CD4-positive, alpha-beta memory T cell (primary cell): ENCODE results near the gene LGALS8. TPM values are rescaled to one million over a fixed set of nuclear protein-coding genes. Genes with fewer than 3 reads are reported as not detected.

Experiments
- CTCF ChIA-PET: fragments of 350-600 bp; sonication (Branson Sonifier 250); formaldehyde crosslinking; loops from one replicate; lab custom pipeline; 2021; ENCODE audit warnings: inconsistent platforms; ENCODE audit not compliant: partially characterized antibody; lab: Charles Lee
- POLR2A ChIA-PET: fragments of 350-600 bp; sonication (Branson Sonifier 250); formaldehyde crosslinking; loops from one replicate; lab custom pipeline; 2021; ENCODE audit not compliant: partially characterized antibody; lab: Charles Lee
- DNase-seq, 5 donors: peaks; one replicate each; pipeline versions ENCODE4 v3.0.0 to v3.0.0-alpha.2; 2020 to 2022; ENCODE audit warnings: mixed read lengths in 1 of 5
- H3K27ac ChIP-seq: one replicate; pipeline ENCODE4 v1.7.0; 2013; ENCODE audit warnings: low read depth, low read length
- H3K27me3 ChIP-seq: 2 replicates; pipeline ENCODE4 v1.7.0; 2013; ENCODE audit warnings: mild to moderate bottlenecking, low read length, moderate library complexity; ENCODE audit not compliant: insufficient read depth
- H3K36me3 ChIP-seq: 2 replicates; pipeline ENCODE4 v1.7.0; 2013; ENCODE audit warnings: mild to moderate bottlenecking, low read length, moderate library complexity; ENCODE audit not compliant: insufficient read depth
- H3K4me1 ChIP-seq: 2 replicates; pipeline ENCODE4 v1.7.0; 2013; ENCODE audit warnings: mild to moderate bottlenecking, low read length, moderate library complexity; ENCODE audit not compliant: insufficient read depth
- H3K4me3 ChIP-seq, 2 donors: one replicate each; pipeline ENCODE4 v1.7.0; 2013; ENCODE audit warnings: low read length in 2 of 2, mild to moderate bottlenecking in 1 of 2
- H3K9me3 ChIP-seq, 2 donors: one replicate each; pipeline ENCODE4 v1.7.0; 2013; ENCODE audit warnings: low read length in 2 of 2, control low read depth in 1 of 2; ENCODE audit not compliant: control insufficient read depth in 1 of 2
- H3K27ac Mint-ChIP-seq, 7 donors: one replicate each; pipeline ENCODE4 v1.8.0; 2020 to 2021; ENCODE audit warnings: mixed read lengths in 7 of 7, mild to moderate bottlenecking in 6 of 7, inconsistent platforms in 3 of 7, moderate library complexity in 3 of 7
- H3K27me3 Mint-ChIP-seq, 2 donors: one replicate each; pipeline ENCODE4 v1.8.0; 2020 to 2021; ENCODE audit warnings: mixed read lengths in 2 of 2
- H3K36me3 Mint-ChIP-seq, 2 donors: one replicate each; pipeline ENCODE4 v1.8.0; 2020 to 2021; ENCODE audit warnings: mixed read lengths in 2 of 2, inconsistent platforms in 1 of 2, mild to moderate bottlenecking in 1 of 2
- H3K4me1 Mint-ChIP-seq, 4 donors: one replicate each; pipeline ENCODE4 v1.8.0; 2020 to 2021; ENCODE audit warnings: mixed read lengths in 4 of 4, mild to moderate bottlenecking in 1 of 4
- H3K4me3 Mint-ChIP-seq, 8 donors: one replicate each; pipeline ENCODE4 v1.8.0; 2020 to 2021; ENCODE audit warnings: mixed read lengths in 8 of 8, mild to moderate bottlenecking in 7 of 8, moderate library complexity in 6 of 8, inconsistent platforms in 3 of 8
- H3K9me3 Mint-ChIP-seq, 8 donors: one replicate each; pipeline ENCODE4 v1.8.0; 2020 to 2021; ENCODE audit warnings: mixed read lengths in 8 of 8, mild to moderate bottlenecking in 5 of 8, inconsistent platforms in 3 of 8, moderate library complexity in 1 of 8
- intact Hi-C: fragments of 100-400 bp; cut with micrococcal nuclease; formaldehyde crosslinking; loops from one replicate; pipeline ENCODE4 v1.15.1; 2023
- polyA plus RNA-seq, 2 donors: library from polyadenylated mRNA; unstranded; fragments of 300-500 nt; fragmentation: Illumina TruSeq; gene quantifications; one replicate each; pipeline ENCODE4 v1.2.3, GENCODE V29; 2021
- total RNA-seq, 2 experiments: library from RNA; stranded (reverse); gene quantifications; one replicate each; pipeline ENCODE4 v1.2.3, GENCODE V29; 2021

LGALS8 gene
- total and polyA plus RNA-seq, 4 experiments from 2014 or later, result 46.8 to 196 (median 130) TPM

- no peak for DNase-seq
- intact Hi-C loops, result loop anchor here (2.0 to 5.0 kb wide), 3 partner anchors 80 to 272 kb away; partner anchors contain the start of genes ERO1B, HEATR1 and MTR
- H3K36me3 Mint-ChIP-seq, result peaks cover 19 to 31% of the 10 kb centered on the region in 2 donors
- H3K4me3 Mint-ChIP-seq, result peak overlapping the region; percentile 94 to 100 (median 99)
- ChIA-PET POLR2A (interaction anchor here (0.7 to 12.9 kb wide), 7 partner anchors 7 to 80 kb away, joined by 3 to 82 read pairs (median 3); no protein-coding TSS in a partner anchor), CTCF (interaction anchor here (1.0 to 1.2 kb wide), 2 partner anchors 9 to 33 kb away, joined by 3 read pairs; no protein-coding TSS in a partner anchor)
- H3K36me3 ChIP-seq, result peaks cover 17% of the 10 kb centered on the region
- no peaks in the 10 kb centered on the region for H3K27me3 ChIP-seq
- no peaks in the 10 kb centered on the region for H3K27me3 Mint-ChIP-seq
- peak overlapping the region; percentile 91 to 99 (median 99) for H3K27ac Mint-ChIP-seq
- H3K4me1 Mint-ChIP-seq, result peaks cover 16 to 60% (median 35%) of the 10 kb centered on the region in 4 donors
- H3K27ac ChIP-seq, result peak overlapping the region; percentile 94
- H3K4me1 ChIP-seq, result peaks cover 21% of the 10 kb centered on the region
- peak overlapping the region; percentile 87 to 96 for H3K4me3 ChIP-seq
- no peaks in the 10 kb centered on the region for H3K9me3 Mint-ChIP-seq
- H3K9me3 ChIP-seq, result no peaks in the 10 kb centered on the region
These were observed 1.1 kb downstream of the LGALS8 start for GRCh38 chr1:236524895-236525184.

GRCh38 chr1:236526079-236526478 lies 2.3 kb downstream of the LGALS8 start:
- Mint-ChIP-seq H3K36me3 (peaks cover 25 to 41% of the 10 kb centered on the region in 2 donors), H3K4me3 (peak overlapping the region in 5 of 8 donors; percentile 0 to 50 (median 31)), H3K9me3 (no peaks in the 10 kb centered on the region), H3K27ac (peak overlapping the region in 4 of 7 donors; percentile 49 to 85 (median 70)), H3K27me3 (no peaks in the 10 kb centered on the region), H3K4me1 (peaks cover 27 to 69% (median 43%) of the 10 kb centered on the region in 4 donors)
- DNase-seq, result no peak
- ChIA-PET CTCF (interaction anchor here (1.0 to 1.4 kb wide), 4 partner anchors 9 to 163 kb away, joined by 3 to 4 read pairs (median 4); no protein-coding TSS in a partner anchor), POLR2A (interaction anchor here (0.6 to 12.9 kb wide), 3 partner anchors 9 to 124 kb away, joined by 3 to 82 read pairs (median 4); no protein-coding TSS in a partner anchor)
- Histone ChIP-seq H3K4me3 (no peak overlapping the region), H3K36me3 (peaks cover 23% of the 10 kb centered on the region), H3K9me3 (no peaks in the 10 kb centered on the region), H3K27me3 (no peaks in the 10 kb centered on the region), H3K27ac (no peak overlapping the region), H3K4me1 (peaks cover 34% of the 10 kb centered on the region)
- intact Hi-C loops, result no loop called here

- Histone ChIP-seq H3K9me3 (no peaks in the 10 kb centered on the region), H3K4me1 (peaks cover 50% of the 10 kb centered on the region), H3K36me3 (peaks cover 23% of the 10 kb centered on the region), H3K27ac (no peak overlapping the region), H3K4me3 (no peak overlapping the region), H3K27me3 (no peaks in the 10 kb centered on the region)
- H3K27ac Mint-ChIP-seq, result peak overlapping the region in 5 of 7 donors; percentile 32 to 86 (median 51)
- POLR2A ChIA-PET, result interaction anchor here (12.9 kb wide), 1 partner anchor 13 kb away, joined by 82 read pairs; no protein-coding TSS in a partner anchor
- peaks cover 34 to 69% (median 53%) of the 10 kb centered on the region in 4 donors for H3K4me1 Mint-ChIP-seq
- H3K9me3 Mint-ChIP-seq, result no peaks in the 10 kb centered on the region
- peak overlapping the region in 2 of 8 donors; percentile 27 to 29 for H3K4me3 Mint-ChIP-seq
- no peaks in the 10 kb centered on the region for H3K27me3 Mint-ChIP-seq
- intact Hi-C loops, result no loop called here
- CTCF ChIA-PET, result no interaction called here
- peaks cover 36 to 58% of the 10 kb centered on the region in 2 donors for H3K36me3 Mint-ChIP-seq
- no peak for DNase-seq
These were observed 6.5 kb downstream of the LGALS8 start for GRCh38 chr1:236530286-236530685.

- intact Hi-C loops, result no loop called here
- ChIA-PET CTCF (no interaction called here), POLR2A (interaction anchor here (12.9 kb wide), 1 partner anchor 14 kb away, joined by 82 read pairs; no protein-coding TSS in a partner anchor)
- Histone ChIP-seq H3K27ac (no peak overlapping the region), H3K4me3 (no peak overlapping the region), H3K4me1 (peaks cover 50% of the 10 kb centered on the region), H3K36me3 (peaks cover 27% of the 10 kb centered on the region), H3K9me3 (no peaks in the 10 kb centered on the region), H3K27me3 (no peaks in the 10 kb centered on the region)
- Mint-ChIP-seq H3K4me3 (peak overlapping the region in 2 of 8 donors; percentile 9 to 30), H3K27ac (peak overlapping the region in 3 of 7 donors; percentile 5 to 54 (median 27)), H3K9me3 (no peaks in the 10 kb centered on the region), H3K36me3 (peaks cover 35 to 61% of the 10 kb centered on the region in 2 donors), H3K27me3 (no peaks in the 10 kb centered on the region), H3K4me1 (peaks cover 34 to 73% (median 56%) of the 10 kb centered on the region in 4 donors)
- DNase-seq, result no peak
These were observed 7.2 kb downstream of the LGALS8 start for GRCh38 chr1:236530959-236531358.

- H3K4me1 Mint-ChIP-seq, result peaks cover 28 to 68% (median 48%) of the 10 kb centered on the region in 4 donors
- H3K27ac Mint-ChIP-seq, result peak overlapping the region; percentile 2 to 86 (median 54)
- peak overlapping the region in 2 of 8 donors; percentile 11 to 58 for H3K4me3 Mint-ChIP-seq
- no peak for DNase-seq
- no peak overlapping the region for H3K4me3 ChIP-seq
- H3K9me3 Mint-ChIP-seq, result no peaks in the 10 kb centered on the region
- intact Hi-C loops, result no loop called here
- ChIA-PET POLR2A (interaction anchor here (12.9 kb wide), 1 partner anchor 15 kb away, joined by 82 read pairs; no protein-coding TSS in a partner anchor), CTCF (no interaction called here)
- no peaks in the 10 kb centered on the region for H3K9me3 ChIP-seq
- no peak overlapping the region for H3K27ac ChIP-seq
- H3K27me3 Mint-ChIP-seq, result no peaks in the 10 kb centered on the region
- H3K27me3 ChIP-seq, result no peaks in the 10 kb centered on the region
- H3K36me3 ChIP-seq, result peaks cover 22% of the 10 kb centered on the region
- peaks cover 44% of the 10 kb centered on the region for H3K4me1 ChIP-seq
- peaks cover 25 to 60% of the 10 kb centered on the region in 2 donors for H3K36me3 Mint-ChIP-seq
These were observed 9.1 kb downstream of the LGALS8 start for GRCh38 chr1:236532850-236533249.

GRCh38 chr1:236534151-236534651 lies 10.4 kb downstream of the LGALS8 start:
- H3K4me3 ChIP-seq, result no peak overlapping the region

GRCh38 chr1:236535190-236535589 lies 11.4 kb downstream of the LGALS8 start:
- no peak overlapping the region for H3K4me3 ChIP-seq
- H3K36me3 ChIP-seq, result peaks cover 42% of the 10 kb centered on the region
- no peak for DNase-seq
- intact Hi-C loops, result loop anchor here (2.0 kb wide), 1 partner anchor 18 kb away; no protein-coding TSS in a partner anchor
- Mint-ChIP-seq H3K9me3 (no peaks in the 10 kb centered on the region), H3K4me1 (peaks cover 26 to 58% (median 42%) of the 10 kb centered on the region in 4 donors), H3K4me3 (no peak overlapping the region), H3K27me3 (no peaks in the 10 kb centered on the region), H3K36me3 (peaks cover 41 to 75% of the 10 kb centered on the region in 2 donors), H3K27ac (peak overlapping the region in 4 of 7 donors; percentile 23 to 86 (median 73))
- H3K4me1 ChIP-seq, result peaks cover 40% of the 10 kb centered on the region
- H3K9me3 ChIP-seq, result no peaks in the 10 kb centered on the region
- no peaks in the 10 kb centered on the region for H3K27me3 ChIP-seq
- no peak overlapping the region for H3K27ac ChIP-seq
- POLR2A ChIA-PET, result interaction anchor here (1.2 to 12.9 kb wide), 2 partner anchors 10 to 18 kb away, joined by 3 to 82 read pairs; no protein-coding TSS in a partner anchor
- CTCF ChIA-PET, result interaction anchor here (0.9 to 2.8 kb wide), 2 partner anchors 19 to 45 kb away, joined by 3 to 8 read pairs; no protein-coding TSS in a partner anchor

More at GRCh38 chr1:236534151-236534651, 10.4 kb downstream of the LGALS8 start:
- Histone ChIP-seq H3K27ac (peak overlapping the region; percentile 32), H3K27me3 (no peaks in the 10 kb centered on the region), H3K4me1 (peaks cover 44% of the 10 kb centered on the region), H3K9me3 (no peaks in the 10 kb centered on the region), H3K36me3 (peaks cover 36% of the 10 kb centered on the region)
- peak in 2 of 5 donors; percentile 16 to 74 for DNase-seq
- Mint-ChIP-seq H3K4me3 (peak overlapping the region in 6 of 8 donors; percentile 12 to 82 (median 30)), H3K27me3 (no peaks in the 10 kb centered on the region), H3K4me1 (peaks cover 28 to 62% (median 46%) of the 10 kb centered on the region in 4 donors), H3K9me3 (no peaks in the 10 kb centered on the region), H3K36me3 (peaks cover 35 to 68% of the 10 kb centered on the region in 2 donors), H3K27ac (peak overlapping the region; percentile 62 to 95 (median 81))
- CTCF ChIA-PET, result interaction anchor here (0.7 to 1.5 kb wide), 9 partner anchors 10 to 82 kb away, joined by 3 to 5 read pairs (median 3); partner anchors contain the start of genes HEATR1 and LGALS8
- POLR2A ChIA-PET, result interaction anchor here (0.8 to 12.9 kb wide), 5 partner anchors 9 to 253 kb away, joined by 3 to 82 read pairs (median 3); partner anchors contain the start of genes ERO1B and LGALS8
- intact Hi-C loops, result loop anchor here (2.0 kb wide), 1 partner anchor 17 kb away; no protein-coding TSS in a partner anchor
